Ascending aorta (tissue), 2 donors: ENCODE measurements around the gene ITK. TPM values are rescaled to one million over a fixed set of nuclear protein-coding genes. Genes with fewer than 3 reads are reported as not detected.

ENCODE experiments used
- DNase-seq, 2 donors: peaks; one replicate each; pipeline ENCODE4 v3.0.0-alpha.2; 2019; ENCODE audit warnings: low spot score in 2 of 2
- H3K27ac ChIP-seq, 2 donors: fragments of 200-600 bp; sonication (generic); one replicate each; pipeline ENCODE4 v1.5.1; 2016 to 2017; ENCODE audit warnings: mild to moderate bottlenecking in 1 of 2
- H3K27me3 ChIP-seq: fragments of 200-600 bp; sonication (generic); one replicate; pipeline ENCODE4 v1.5.1; 2017
- H3K36me3 ChIP-seq, 2 donors: fragments of 200-600 bp; sonication (generic); one replicate each; pipeline ENCODE4 v1.5.1; 2016
- H3K4me1 ChIP-seq, 2 donors: fragments of 200-600 bp; sonication (generic); one replicate each; pipeline ENCODE4 v1.5.1; 2016 to 2017; ENCODE audit warnings: mild to moderate bottlenecking in 1 of 2
- H3K4me3 ChIP-seq, 2 donors: fragments of 200-600 bp; sonication (generic); one replicate each; pipeline ENCODE4 v1.5.1; 2016 to 2017; ENCODE audit warnings: mild to moderate bottlenecking in 1 of 2
- H3K9me3 ChIP-seq, 2 donors: fragments of 200-600 bp; sonication (generic); one replicate each; pipeline ENCODE4 v1.5.1; 2016
- intact Hi-C: fragments of 100-400 bp; cut with DNase I; formaldehyde crosslinking; loops from one replicate; pipeline ENCODE4 v1.15.1; 2023
- total RNA-seq: library from RNA; depleted of rRNA; stranded (reverse); fragments of >200 nt; gene quantifications from one replicate; pipeline ENCODE4 v1.1.0, GENCODE V29; 2016
- TF ChIP-seq, protein P1 (sequence below), 3 experiments: fragments of 200-600 bp in 2 of 3; fragments of 450-650 bp in 1 of 3; sonication (generic) in 2 of 3; IDR thresholded peaks; one replicate each; pipeline ENCODE4 v1.5.1; 2016 to 2019; ENCODE audit warnings: antibody characterized with exemption in 3 of 3, mild to moderate bottlenecking in 1 of 3, moderate library complexity in 1 of 3

The ITK gene
- total RNA-seq, 1 donor from 2014 or later = 0.43 TPM

GRCh38 chr5:157280927-157281326 is 100.3 kb downstream of the ITK start:
- no peaks in the 10 kb centered on the region for H3K27me3 ChIP-seq
- intact Hi-C loops = no loop called here
- TF ChIP-seq, protein P1, sequence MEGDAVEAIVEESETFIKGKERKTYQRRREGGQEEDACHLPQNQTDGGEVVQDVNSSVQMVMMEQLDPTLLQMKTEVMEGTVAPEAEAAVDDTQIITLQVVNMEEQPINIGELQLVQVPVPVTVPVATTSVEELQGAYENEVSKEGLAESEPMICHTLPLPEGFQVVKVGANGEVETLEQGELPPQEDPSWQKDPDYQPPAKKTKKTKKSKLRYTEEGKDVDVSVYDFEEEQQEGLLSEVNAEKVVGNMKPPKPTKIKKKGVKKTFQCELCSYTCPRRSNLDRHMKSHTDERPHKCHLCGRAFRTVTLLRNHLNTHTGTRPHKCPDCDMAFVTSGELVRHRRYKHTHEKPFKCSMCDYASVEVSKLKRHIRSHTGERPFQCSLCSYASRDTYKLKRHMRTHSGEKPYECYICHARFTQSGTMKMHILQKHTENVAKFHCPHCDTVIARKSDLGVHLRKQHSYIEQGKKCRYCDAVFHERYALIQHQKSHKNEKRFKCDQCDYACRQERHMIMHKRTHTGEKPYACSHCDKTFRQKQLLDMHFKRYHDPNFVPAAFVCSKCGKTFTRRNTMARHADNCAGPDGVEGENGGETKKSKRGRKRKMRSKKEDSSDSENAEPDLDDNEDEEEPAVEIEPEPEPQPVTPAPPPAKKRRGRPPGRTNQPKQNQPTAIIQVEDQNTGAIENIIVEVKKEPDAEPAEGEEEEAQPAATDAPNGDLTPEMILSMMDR (IDR thresholded peaks at IDR 0.05) = no peak
- H3K27ac ChIP-seq = no peak overlapping the region
- H3K9me3 ChIP-seq = no peaks in the 10 kb centered on the region
- H3K36me3 ChIP-seq = no peaks in the 10 kb centered on the region
- no peak overlapping the region for H3K4me3 ChIP-seq
- no peak for DNase-seq
- H3K4me1 ChIP-seq = peaks cover 0 to 2% of the 10 kb centered on the region in 2 donors

DNA sequence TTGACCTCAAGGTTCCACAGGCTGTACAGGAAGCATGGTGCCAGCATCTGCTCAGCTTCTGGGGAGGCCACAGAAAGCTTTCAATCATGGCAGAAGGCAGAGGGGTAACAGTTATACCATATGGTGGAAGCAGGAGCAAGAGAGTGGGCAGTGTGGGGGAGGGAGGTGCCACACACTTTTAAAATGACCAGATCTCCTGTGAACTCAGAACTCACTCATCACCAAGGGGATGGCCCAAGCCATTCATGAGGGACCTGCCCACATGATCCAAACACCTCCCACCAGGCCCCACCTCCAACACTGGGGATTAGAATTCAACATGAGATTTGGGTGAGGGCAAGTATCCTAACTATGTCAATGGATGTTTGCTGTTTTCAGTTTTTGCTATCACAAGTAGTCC is 101.5 kb downstream of the ITK start:
- H3K27ac ChIP-seq = no peak overlapping the region
- peaks cover 0 to 2% of the 10 kb centered on the region in 2 donors for H3K4me1 ChIP-seq
- no peaks in the 10 kb centered on the region for H3K36me3 ChIP-seq
- H3K4me3 ChIP-seq = no peak overlapping the region
- intact Hi-C loops = no loop called here
- no peaks in the 10 kb centered on the region for H3K9me3 ChIP-seq
- DNase-seq = no peak
- H3K27me3 ChIP-seq = no peaks in the 10 kb centered on the region
- TF ChIP-seq, protein P1 (IDR thresholded peaks at IDR 0.05) = no peak

DNA sequence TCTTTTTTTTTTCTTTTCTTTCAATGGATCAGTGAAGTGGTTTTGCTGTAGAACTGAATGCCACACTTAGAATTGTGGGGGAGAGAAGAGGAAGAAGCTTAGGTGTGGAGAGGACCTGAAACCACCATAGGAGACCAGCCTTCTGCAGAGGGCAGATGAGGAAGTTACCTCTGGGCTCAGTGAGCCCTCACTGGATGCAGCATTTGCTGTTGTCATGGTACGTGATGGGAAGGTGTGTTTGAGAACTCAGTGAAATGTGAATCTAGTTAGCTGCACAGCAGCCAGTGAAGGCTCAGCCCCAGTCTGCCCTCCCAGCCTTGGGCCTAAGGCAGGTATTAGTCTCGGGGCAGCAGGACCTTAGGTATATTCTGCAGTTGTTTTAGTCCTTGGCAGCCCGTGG is 102.8 kb downstream of the ITK start:
- H3K36me3 ChIP-seq = peaks cover 0 to 5% of the 10 kb centered on the region in 2 donors
- H3K4me1 ChIP-seq = peaks cover 0 to 2% of the 10 kb centered on the region in 2 donors
- H3K9me3 ChIP-seq = no peaks in the 10 kb centered on the region
- TF ChIP-seq, protein P1 (IDR thresholded peaks at IDR 0.05) = no peak
- intact Hi-C loops = no loop called here
- no peak overlapping the region for H3K4me3 ChIP-seq
- no peak overlapping the region for H3K27ac ChIP-seq
- no peaks in the 10 kb centered on the region for H3K27me3 ChIP-seq
- no peak for DNase-seq

DNA sequence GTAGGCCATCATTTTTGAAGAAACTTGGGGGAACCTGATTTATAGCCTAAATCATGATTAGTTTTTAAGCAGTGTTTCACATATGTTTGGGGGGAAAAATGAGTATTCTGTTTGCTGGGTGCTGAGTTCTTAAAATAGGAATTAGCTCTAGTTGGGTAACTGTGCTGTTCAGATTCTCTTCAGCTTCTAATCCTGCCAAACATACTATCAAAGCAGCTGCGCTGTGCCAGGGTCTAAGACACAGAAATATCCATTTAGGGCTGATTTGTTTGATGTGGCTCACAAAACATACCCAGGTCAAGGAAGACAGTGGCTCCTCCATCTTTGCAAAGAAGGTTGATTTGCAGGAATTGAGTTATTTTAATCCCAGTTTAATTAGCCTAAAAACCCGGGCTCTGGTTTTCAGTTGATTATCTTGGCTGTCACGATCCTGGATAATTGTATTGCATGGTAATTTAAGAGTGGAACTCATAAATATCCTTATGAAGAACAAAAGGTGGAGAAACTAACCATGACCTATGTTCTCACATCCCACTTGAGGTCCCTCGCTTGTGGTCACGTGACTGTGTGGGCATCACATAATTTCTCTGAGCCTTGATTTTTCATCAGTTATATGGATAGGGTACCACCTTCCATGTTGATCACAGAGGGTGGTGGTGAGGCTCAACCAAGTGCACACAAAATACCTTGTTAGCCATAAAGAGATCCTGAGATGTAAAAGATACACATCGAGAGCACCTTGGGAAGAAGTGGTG is 104.0 kb downstream of the ITK start:
- peaks cover 0 to 11% of the 10 kb centered on the region in 2 donors for H3K36me3 ChIP-seq
- no peak for DNase-seq
- intact Hi-C loops = no loop called here
- H3K9me3 ChIP-seq = no peaks in the 10 kb centered on the region
- TF ChIP-seq, protein P1 (IDR thresholded peaks at IDR 0.05) = no peak
- no peak overlapping the region for H3K27ac ChIP-seq
- H3K4me1 ChIP-seq = peaks cover 0 to 2% of the 10 kb centered on the region in 2 donors
- H3K27me3 ChIP-seq = no peaks in the 10 kb centered on the region
- H3K4me3 ChIP-seq = no peak overlapping the region

DNA sequence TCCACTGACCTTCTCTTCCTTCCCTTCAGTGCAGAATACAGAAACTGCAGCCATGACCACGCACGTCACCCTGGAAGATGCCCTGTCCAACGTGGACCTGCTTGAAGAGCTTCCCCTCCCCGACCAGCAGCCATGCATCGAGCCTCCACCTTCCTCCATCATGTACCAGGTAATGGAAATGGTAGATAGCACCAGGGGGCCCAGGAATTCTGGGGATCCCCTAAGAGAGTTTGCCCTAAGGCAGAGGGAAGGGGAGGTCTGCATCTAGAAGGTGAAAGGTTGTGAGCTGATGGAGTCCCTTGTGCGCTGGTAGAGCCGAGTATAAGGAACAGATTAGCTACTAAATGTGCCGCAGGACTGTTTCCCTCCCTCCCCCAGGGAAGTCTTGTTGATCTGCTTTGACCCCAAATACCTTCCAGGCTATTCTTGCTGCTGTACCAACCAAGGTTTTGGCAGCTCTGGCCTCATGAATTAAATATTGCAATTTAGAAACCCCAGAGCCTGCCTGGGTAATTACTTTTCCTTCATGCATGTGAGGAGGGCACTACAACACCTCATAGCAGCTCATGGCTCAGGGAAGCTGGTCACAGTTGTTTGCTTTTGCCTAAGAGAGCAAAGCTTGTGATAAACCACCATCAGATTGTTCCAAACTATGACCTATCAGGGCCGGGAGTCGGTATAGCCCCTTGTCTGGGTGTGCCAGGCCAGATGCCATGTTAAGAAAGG is 104.8 kb downstream of the ITK start:
- TF ChIP-seq, protein P1 (IDR thresholded peaks at IDR 0.05) = no peak
- intact Hi-C loops = no loop called here

More for the DNA sequence above, 104.8 kb downstream of the ITK start:
- DNase-seq = no peak
- Histone ChIP-seq H3K4me3 (no peak overlapping the region), H3K36me3 (peaks cover 0 to 11% of the 10 kb centered on the region in 2 donors), H3K27me3 (no peaks in the 10 kb centered on the region), H3K9me3 (no peaks in the 10 kb centered on the region), H3K4me1 (no peaks in the 10 kb centered on the region), H3K27ac (no peak overlapping the region)
